Cerebellar nuclear complex (tissue), 1 donor: ENCODE data around the gene DDR1.
"Not testable (repeated sequence)": the region's sequence is repeated elsewhere in the genome, so short reads cannot be mapped to it uniquely, and the experiment has no call there.

Experiments used
- DNase-seq, 2 experiments: peaks; one replicate each; lab custom pipeline; 2025; lab: John Stamatoyannopoulos, UW

DDR1 gene

DNA sequence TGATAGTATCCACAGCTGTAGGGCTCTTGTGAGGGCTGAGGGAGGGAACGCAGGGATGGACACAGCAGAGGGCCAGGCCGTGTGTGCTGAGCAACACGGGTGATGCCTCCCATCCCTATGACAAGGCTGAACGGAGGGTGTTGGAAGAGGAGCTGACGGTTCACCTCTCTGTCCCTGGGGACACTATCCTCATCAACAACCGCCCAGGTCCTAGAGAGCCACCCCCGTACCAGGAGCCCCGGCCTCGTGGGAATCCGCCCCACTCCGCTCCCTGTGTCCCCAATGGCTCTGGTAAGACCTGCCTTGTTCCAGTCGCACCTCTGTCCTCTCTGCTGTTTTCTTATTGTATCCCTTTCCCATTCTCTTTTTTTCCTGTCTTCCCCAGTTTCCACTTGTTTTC lies 10.1 kb downstream of the DDR1 start:
- no peak for DNase-seq

DNA sequence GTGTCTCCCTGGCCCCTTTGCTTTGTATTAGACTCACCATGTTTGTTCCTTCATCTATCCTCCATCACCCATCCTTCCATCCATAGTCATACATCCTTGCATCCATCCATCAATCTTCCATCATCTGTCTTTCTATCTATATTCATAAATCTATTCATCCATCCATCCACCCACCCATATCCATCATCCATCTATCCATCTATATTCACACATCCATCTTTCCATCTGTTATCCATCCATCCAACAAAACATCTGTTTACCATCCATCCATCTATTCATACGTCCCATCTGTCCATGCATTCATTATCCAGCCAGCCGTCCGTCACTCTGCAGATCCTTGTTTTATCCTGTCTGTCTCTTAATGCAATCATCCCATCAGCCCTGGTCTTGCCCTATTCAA lies 10.6 kb downstream of the DDR1 start:
- no peak for DNase-seq

- DNase-seq: no peak
These were observed 11.0 kb downstream of the DDR1 start for GRCh38 chr6:30895343-30895742.

GRCh38 chr6:30896541-30896940 lies 12.2 kb downstream of the DDR1 start:
- no peak for DNase-seq

GRCh38 chr6:30897882-30898281 lies 13.6 kb downstream of the DDR1 start:
- DNase-seq: no peak

GRCh38 chr6:30898750-30899360 lies 14.5 kb downstream of the DDR1 start:
- no peak for DNase-seq

GRCh38 chr6:30900863-30901417 lies 16.6 kb downstream of the DDR1 start:
- DNase-seq: no peak

- no peak for DNase-seq
These were observed 17.1 kb downstream of the DDR1 start for GRCh38 chr6:30901436-30901835.

DNA sequence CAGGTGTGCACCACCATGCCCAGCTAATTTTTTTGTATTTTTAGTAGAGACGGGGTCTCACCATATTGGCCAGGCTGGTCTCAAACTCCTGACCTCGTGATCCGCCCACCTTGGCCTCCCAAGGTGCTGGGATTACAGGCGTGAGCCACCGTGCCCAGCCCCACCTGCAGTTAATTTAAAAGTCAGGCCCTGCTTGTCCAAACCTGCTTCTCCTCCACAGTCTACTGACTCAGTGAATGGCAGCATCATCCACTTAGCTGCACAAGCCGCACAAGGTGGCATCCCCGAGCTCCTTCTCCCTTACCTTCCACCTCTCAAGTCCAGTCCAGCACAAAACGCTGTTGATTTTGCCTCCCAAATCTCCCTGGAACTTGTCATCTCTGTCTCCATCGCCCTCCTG lies 17.9 kb downstream of the DDR1 start:
- not testable (repeated sequence) for DNase-seq

DNA sequence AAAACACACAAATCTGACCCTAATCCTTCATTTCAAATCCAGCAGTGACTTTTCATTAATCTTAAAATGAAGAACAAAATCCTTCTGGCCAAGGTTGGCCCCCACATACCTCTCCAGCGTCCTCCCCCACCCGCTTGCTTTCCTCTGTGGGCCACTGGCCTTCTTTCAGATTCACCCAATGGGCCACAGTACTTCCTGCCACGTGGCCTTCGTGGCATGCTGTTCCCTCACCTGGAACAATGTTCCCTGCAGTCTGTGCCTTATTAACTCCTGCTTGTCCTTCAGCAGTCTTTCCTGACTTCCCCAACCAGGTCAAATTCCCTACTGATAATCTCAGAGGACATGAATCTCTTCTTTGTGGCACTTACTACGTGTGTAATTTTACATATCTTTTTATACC lies 18.4 kb downstream of the DDR1 start:
- no peak for DNase-seq

- DNase-seq: no peak
These were observed 18.9 kb downstream of the DDR1 start for GRCh38 chr6:30903236-30903635.

DNA sequence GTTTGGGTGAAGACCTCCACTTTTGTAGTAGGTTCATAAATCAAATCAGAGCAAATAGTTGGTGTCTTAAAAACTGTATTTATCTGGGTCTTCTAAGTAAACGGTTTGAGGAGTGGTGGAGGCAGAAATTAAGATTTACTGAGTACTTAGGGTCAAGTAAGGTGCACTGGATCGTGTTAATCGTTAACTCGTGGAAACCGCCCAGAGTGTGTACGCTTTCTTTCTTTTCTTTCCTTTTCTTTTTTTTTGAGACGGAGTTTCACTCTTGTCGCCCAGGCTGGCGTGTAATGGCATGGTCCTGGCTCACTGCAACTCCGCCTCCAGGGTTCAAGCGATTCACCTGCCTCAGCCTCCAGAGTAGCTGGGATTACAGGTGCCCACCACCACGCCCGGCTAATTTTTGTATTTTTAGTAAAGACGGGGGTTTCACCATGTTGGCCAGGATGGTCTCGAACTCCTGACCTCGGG lies 23.0 kb downstream of the DDR1 start:
- not testable (repeated sequence) for DNase-seq

GRCh38 chr6:30907758-30908591 lies 23.7 kb downstream of the DDR1 start, which contains the start of gene GTF2H4:
TSS of gene GTF2H4 (plus strand) at chr6:30908207.
- peak; percentile 78 to 98 for DNase-seq

DNA sequence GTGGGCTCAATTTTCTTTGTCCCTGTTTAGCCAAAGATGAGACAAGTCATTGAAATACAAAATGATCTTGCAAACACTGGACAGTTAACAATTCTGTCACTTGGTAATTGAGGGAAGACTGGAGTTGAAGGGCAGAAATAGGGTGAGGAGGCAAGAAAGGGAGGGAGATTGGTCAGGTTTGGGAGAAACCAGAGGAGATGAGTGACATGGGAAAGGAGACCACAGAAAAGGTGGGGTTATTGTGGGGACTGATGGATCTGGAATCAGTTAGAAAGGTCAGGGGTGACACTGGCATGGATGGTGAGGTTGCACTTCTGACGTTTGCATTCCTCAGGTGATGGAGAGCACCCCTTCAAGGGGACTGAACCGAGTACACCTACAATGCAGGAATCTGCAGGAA lies 24.4 kb downstream of the DDR1 start:
- no peak for DNase-seq

- not testable (repeated sequence) for DNase-seq
These were observed 26.2 kb downstream of the DDR1 start for GRCh38 chr6:30910473-30910872.

DNA sequence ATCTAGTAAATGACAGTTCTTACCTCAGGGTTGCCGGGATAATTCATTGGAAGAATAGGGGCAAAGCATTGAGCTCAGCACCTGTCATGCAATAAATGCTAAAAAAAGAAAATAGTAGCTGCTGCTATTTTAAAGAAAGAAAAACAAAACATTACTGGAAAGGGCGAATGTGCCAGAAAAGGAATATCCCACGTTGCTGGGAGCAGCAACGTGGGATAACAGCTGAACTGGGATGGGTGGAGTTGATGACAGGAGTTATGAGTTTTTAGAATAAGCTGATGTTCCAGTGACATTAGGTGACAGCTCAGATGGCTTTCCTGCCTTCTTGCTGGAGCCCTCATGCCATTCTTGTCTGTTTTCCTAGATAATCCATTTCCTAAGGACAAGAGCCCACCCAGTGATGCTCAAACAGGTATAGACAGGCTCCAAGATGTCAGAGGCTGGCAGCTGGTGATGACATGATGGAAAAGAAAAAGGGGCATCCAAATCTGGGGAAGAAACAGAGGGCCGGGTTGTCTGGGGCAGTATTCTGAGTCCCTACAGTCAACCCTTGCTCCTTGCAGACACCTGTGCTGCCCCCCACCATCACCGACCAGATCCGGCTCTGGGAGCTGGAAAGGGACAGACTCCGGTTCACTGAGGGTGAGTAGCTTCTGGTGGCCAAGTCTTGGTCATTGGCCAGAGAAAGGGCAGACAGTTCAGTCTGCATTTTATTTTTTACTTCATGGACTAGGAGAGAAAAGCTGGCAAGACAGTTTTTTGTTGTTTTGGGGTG lies 28.6 kb downstream of the DDR1 start:
- no peak for DNase-seq

- DNase-seq: no peak
These were observed 29.4 kb downstream of the DDR1 start for GRCh38 chr6:30913721-30914075.

GRCh38 chr6:30914076-30914853 lies 29.9 kb downstream of the DDR1 start, which contains the start of gene VARS2:
TSS of gene VARS2 (plus strand) at chr6:30914238. CDS start at chr6:30914837, 599 bp downstream.
- DNase-seq: peak in 1 of 2 experiments; percentile 69

- peak in 1 of 2 experiments; percentile 2 for DNase-seq
These were observed 30.7 kb downstream of the DDR1 start for GRCh38 chr6:30914854-30915590.

- peak in 1 of 2 experiments; percentile 1 for DNase-seq
These were observed 31.2 kb downstream of the DDR1 start for GRCh38 chr6:30915591-30915946.

DNA sequence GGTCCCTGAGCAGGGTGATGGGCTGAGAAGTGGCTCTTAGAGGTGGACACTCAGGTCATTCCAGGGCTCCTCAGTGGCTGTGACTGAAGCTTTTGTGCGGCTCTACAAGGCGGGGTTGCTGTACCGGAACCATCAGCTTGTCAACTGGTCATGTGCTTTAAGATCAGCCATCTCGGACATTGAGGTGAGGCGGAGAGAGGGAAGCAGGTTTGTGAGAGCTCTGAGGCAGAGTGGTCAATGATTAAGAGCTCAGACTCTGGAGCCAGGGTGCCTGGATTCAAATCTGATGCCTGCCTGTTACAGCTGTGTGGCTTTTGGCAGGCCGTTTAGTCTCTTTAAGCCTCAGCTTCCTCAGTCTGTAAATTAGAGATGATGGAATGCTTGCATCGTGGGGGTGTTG lies 32.7 kb downstream of the DDR1 start:
- no peak for DNase-seq
